Measurements from ENCODE around the gene SEZ6. TPM values are rescaled to one million over a fixed set of nuclear protein-coding genes. Genes with fewer than 3 reads are reported as not detected.

The SEZ6 gene
- total RNA-seq, 4 donors from 2014 or later = not detected

DNA sequence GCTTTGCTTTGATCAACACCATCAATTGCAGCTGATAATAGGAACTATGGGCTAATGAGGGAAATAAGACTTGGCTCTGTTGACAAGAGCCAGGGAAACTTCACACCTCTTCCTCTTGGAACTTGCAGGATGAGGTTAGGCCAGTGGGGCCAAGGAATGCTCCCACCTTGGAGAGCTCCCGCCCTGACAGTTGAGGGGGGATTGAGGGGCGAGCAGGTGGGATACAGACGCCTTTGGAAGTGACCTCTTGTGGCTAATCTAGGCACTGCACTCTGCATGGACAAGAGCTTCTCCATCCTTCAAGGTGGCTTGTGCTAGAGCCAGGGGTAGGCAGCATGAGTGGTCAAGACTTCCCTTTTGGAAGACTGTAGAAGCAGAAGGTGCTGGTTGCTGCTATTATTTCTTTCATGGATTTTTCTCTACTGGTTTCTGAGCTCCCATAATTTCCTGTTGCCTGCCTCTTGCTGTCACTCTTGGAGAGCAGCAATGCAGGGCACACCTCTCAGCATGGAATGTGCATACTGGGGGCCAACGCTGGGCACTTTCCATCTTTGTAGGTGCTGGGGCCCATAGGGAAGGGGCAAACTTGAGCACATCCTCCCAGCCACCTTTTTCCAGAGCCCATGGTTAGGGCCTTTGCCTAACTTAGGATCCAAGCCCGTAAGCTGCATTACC lies 52.3 kb downstream of the SEZ6 start:
- Histone ChIP-seq H3K36me3 (no peaks in the 10 kb centered on the region), H3K9me3 (no peaks in the 10 kb centered on the region), H3K27ac (peak overlapping the region in 3 of 4 donors; percentile 78 to 96 (median 93)), H3K4me1 (peaks cover 9 to 12% of the 10 kb centered on the region in 2 donors), H3K4me3 (no peak overlapping the region), H3K27me3 (no peaks in the 10 kb centered on the region)
- in situ Hi-C loops (cut with MboI; ENCODE audit: low sequenced_read_pairs in 4 of 4) (loop anchor here (10.0 to 25.0 kb wide), 3 partner anchors 591 to 619 kb away; partner anchors contain the start of genes IFT20 (in 3 of the 4), TNFAIP1 (in 3 of the 4), POLDIP2 (in 1 of the 4) and SARM1 (in 1 of the 4)), intact Hi-C loops (cut with DNase I; ENCODE audit: low total_unique reads) (loop anchor here (5.0 kb wide), 2 partner anchors 339 to 596 kb away; partner anchors contain the start of genes NUFIP2 and POLDIP2)
- TF ChIP-seq CTCF (IDR thresholded peaks at IDR 0.05 in 4 of 5, conservative IDR thresholded peaks at IDR 0.05 in 1 of 5) (peak; percentile 72 to 84 (median 82)), POLR2A (IDR thresholded peaks at IDR 0.05) (no peak)
- DNase-seq (peak in 1 of 2 donors; percentile 36), ATAC-seq (no peak)

DNA sequence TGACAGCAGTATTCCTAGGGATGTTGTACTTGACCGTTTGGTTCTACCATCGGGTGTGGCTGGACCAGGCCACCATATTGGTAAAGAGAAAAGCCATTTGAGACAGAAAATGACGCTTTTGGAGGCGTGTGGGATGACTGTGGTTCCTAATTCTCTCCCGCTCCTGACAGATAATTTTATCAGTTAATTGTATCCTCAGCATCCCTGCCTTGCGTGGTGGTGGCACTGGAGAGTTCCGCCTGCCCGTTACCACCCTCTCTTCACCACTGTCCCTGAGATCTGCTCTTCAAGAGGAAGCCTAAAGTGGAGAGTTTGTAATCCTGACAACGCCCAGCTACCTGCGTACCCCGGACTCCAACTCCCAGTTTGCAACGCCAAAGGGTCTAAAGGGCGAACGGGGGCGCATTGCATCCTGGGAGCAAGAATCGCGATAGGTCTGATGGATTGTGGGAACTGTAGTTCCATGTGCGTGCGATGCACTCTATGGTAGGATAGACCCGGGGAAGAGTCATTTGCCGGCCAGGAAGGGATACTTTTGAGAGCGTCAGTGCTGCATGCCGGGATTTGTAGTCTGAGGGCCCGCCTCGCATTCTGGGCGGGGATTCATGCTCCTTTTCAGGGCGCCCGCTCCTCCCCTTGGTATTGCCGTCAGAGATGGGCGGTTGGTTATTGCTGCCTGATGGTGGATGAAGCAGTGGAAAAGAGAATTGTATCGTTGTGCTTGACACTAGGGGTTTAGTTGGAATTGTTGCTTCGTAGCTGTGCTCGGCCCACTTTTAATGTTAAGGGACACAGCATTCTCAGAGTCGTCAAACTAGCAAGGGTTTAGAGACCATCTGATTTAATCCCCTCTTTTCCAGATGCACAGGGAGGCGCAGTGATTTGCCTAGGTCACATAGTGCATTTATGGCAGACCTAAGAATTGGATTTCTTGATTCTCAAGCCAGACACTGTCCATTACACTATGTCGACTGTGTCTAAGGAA lies 53.5 kb downstream of the SEZ6 start:
- ATAC-seq (peak; percentile 80 to 85), DNase-seq (peak; percentile 98 to 99)
- H3K27me3 ChIP-seq = no peaks in the 10 kb centered on the region
- in situ Hi-C loops (cut with MboI; ENCODE audit: low sequenced_read_pairs in 4 of 4) (loop anchor here (10.0 to 25.0 kb wide), 3 partner anchors 590 to 617 kb away; partner anchors contain the start of genes IFT20 (in 3 of the 4), TNFAIP1 (in 3 of the 4), POLDIP2 (in 1 of the 4) and SARM1 (in 1 of the 4)), intact Hi-C loops (cut with DNase I; ENCODE audit: low total_unique reads) (loop anchor here (1.0 to 5.0 kb wide), 6 partner anchors 49 to 617 kb away; partner anchors contain the start of genes BLTP2, DHRS13, IFT20 and NEK8)
- H3K4me1 ChIP-seq = peaks cover 22 to 25% of the 10 kb centered on the region in 2 donors
- H3K36me3 ChIP-seq = no peaks in the 10 kb centered on the region
- no peaks in the 10 kb centered on the region for H3K9me3 ChIP-seq
- peak overlapping the region; percentile 49 to 88 (median 68) for H3K4me3 ChIP-seq
- H3K27ac ChIP-seq = peak overlapping the region; percentile 93 to 96 (median 95)
- TF ChIP-seq POLR2A (IDR thresholded peaks at IDR 0.05) (peak; percentile 55 to 84), CTCF (IDR thresholded peaks at IDR 0.05 in 4 of 5, conservative IDR thresholded peaks at IDR 0.05 in 1 of 5) (no peak)

DNA sequence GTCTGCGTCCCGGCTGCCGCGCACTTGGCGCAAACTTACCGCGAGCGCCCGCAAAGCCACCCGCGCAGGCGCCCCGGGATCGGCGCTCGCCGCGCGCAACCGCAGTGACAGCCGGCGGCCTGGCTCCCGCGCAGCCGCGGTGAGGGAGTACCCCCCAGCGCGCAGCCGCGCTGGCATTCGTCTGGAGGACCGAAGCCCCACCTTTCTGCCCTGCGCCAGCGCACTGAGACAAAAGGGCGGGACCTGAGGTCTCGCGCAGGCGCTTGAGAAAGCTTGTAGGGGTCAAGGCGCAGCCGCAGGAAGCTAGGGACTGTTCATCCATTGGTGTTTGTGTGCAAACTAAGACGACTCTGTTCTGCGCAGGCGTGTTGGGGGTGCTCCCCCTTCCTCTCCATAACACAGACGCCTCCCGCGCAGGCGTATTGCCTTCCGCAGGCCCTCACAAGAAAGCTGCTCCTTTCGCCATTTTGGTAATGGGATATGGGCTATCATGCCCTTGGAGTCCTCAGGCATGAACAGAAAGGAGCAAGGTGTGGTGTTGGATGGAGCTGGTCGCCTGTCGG lies 54.3 kb downstream of the SEZ6 start, which contains the start of gene PHF12:
TSS of gene PHF12 (minus strand) at position 91 of the 563 bp plus-strand sequence. CDS start 558 bp downstream, outside the sequence.
- H3K27ac ChIP-seq = peak within 1 kb of the TSS; percentile 96 to 97 (median 96)
- H3K36me3 ChIP-seq = no peaks in the 10 kb centered on the region
- intact Hi-C loops (cut with DNase I; ENCODE audit: low total_unique reads) = loop anchor here (1.0 to 5.0 kb wide), 5 partner anchors 49 to 594 kb away; partner anchors contain the start of genes BLTP2, DHRS13, NEK8 and NUFIP2
- H3K9me3 ChIP-seq = no peaks in the 10 kb centered on the region
- ATAC-seq (peak; percentile 79 to 85), DNase-seq (peak; percentile 100)
- peak within 1 kb of the TSS; percentile 84 to 90 (median 88) for H3K4me3 ChIP-seq
- in situ Hi-C loops (cut with MboI; ENCODE audit: low sequenced_read_pairs in 4 of 4) = loop anchor here (10.0 to 25.0 kb wide), 3 partner anchors 589 to 617 kb away; partner anchors contain the start of genes IFT20 (in 3 of the 4), TNFAIP1 (in 3 of the 4), POLDIP2 (in 1 of the 4) and SARM1 (in 1 of the 4)
- H3K27me3 ChIP-seq = no peaks in the 10 kb centered on the region
- peak; percentile 90 to 92 for TF ChIP-seq POLR2A (IDR thresholded peaks at IDR 0.05)
- no peak for TF ChIP-seq CTCF (IDR thresholded peaks at IDR 0.05 in 4 of 5, conservative IDR thresholded peaks at IDR 0.05 in 1 of 5)
- peaks cover 30 to 33% of the 10 kb centered on the region in 2 donors for H3K4me1 ChIP-seq

Measured in gastrocnemius medialis (tissue), 4 donors.